ENCODE measurements around the gene MEIS3.

- TF ChIP-seq CTCF (conservative IDR thresholded peaks at IDR 0.05; ENCODE audit: low read depth, low read length), result no peak
- no peak for TF ChIP-seq EZH2 (IDR thresholded peaks at IDR 0.05; ENCODE audit: low read length, unreplicated experiment)
Observed at GRCh38 chr19:47429140-47429793, 9.9 kb upstream of the MEIS3 start.

Measured in PC-3 (cell line).